Lower leg skin (tissue), 4 donors: ENCODE data around the gene ZNF778. TPM values are rescaled to one million over a fixed set of nuclear protein-coding genes. Genes with fewer than 3 reads are reported as not detected.

Experiments
- DNase-seq, 2 donors: peaks; one replicate each; pipeline ENCODE4 v3.0.0-alpha.2; 2019; ENCODE audit warnings: low spot score in 2 of 2
- H3K4me3 ChIP-seq: fragments of 200-600 bp; sonication (generic); 2 replicates; pipeline ENCODE4 v1.5.1; 2017; ENCODE audit warnings: mild to moderate bottlenecking, low read depth; ENCODE audit not compliant: poor library complexity, severe bottlenecking
- CTCF ChIP-seq, 3 donors: fragments of 450-650 bp; IDR thresholded peaks; one replicate each; pipeline ENCODE4 v1.5.1; 2016; ENCODE audit warnings: antibody characterized with exemption in 3 of 3, mild to moderate bottlenecking in 3 of 3, moderate library complexity in 2 of 3
- POLR2A ChIP-seq, 2 donors: fragments of 450-650 bp; IDR thresholded peaks; one replicate each; pipeline ENCODE4 v1.6.1; 2016 to 2017; ENCODE audit warnings: antibody characterized with exemption in 2 of 2, mild to moderate bottlenecking in 1 of 2, moderate library complexity in 1 of 2
- WGBS, 2 donors: methylation state at CpG; one replicate each; pipeline ENCODE4 v1.1.5; 2018; 5-methylcytosine and 5-hydroxymethylcytosine counted together
- intact Hi-C: fragments of 100-400 bp; cut with DNase I; formaldehyde crosslinking; loops from one replicate; pipeline ENCODE4 v1.15.0; 2023; ENCODE audit warnings: low total_unique reads
- total RNA-seq, 4 donors: library from RNA; depleted of rRNA; stranded (reverse); fragments of >200 nt; gene quantifications; one replicate each; pipeline ENCODE4 v1.1.0, GENCODE V29; 2016

ZNF778 gene
- total RNA-seq, 4 donors from 2014 or later: 10.9 to 34.8 (median 18.1) TPM

GRCh38 chr16:89171216-89172170 lies 46.0 kb upstream of the ZNF778 start, which contains the start of gene CDH15:
CDH15 (plus strand) TSS chr16:89171748; CDS start chr16:89171832, 84 bp downstream.
- TF ChIP-seq CTCF (IDR thresholded peaks at IDR 0.05): no peak
- H3K4me3 ChIP-seq: no peak within 1 kb of the TSS
- peak; percentile 87 to 96 for DNase-seq
- 8 to 38% methylated on average over 1 to 56 of the region's 74 CpGs for WGBS, 2 donors
- intact Hi-C loops: no loop called here

GRCh38 chr16:89172171-89172527 lies 45.4 kb upstream of the ZNF778 start:
- no peak for DNase-seq
- WGBS, 2 donors: 68 to 81% methylated on average over 5 to 6 of the region's 11 CpGs
- no peak for TF ChIP-seq POLR2A (IDR thresholded peaks at IDR 0.05)
- no peak for TF ChIP-seq CTCF (IDR thresholded peaks at IDR 0.05)
- intact Hi-C loops: no loop called here
- H3K4me3 ChIP-seq: no peak overlapping the region

DNA sequence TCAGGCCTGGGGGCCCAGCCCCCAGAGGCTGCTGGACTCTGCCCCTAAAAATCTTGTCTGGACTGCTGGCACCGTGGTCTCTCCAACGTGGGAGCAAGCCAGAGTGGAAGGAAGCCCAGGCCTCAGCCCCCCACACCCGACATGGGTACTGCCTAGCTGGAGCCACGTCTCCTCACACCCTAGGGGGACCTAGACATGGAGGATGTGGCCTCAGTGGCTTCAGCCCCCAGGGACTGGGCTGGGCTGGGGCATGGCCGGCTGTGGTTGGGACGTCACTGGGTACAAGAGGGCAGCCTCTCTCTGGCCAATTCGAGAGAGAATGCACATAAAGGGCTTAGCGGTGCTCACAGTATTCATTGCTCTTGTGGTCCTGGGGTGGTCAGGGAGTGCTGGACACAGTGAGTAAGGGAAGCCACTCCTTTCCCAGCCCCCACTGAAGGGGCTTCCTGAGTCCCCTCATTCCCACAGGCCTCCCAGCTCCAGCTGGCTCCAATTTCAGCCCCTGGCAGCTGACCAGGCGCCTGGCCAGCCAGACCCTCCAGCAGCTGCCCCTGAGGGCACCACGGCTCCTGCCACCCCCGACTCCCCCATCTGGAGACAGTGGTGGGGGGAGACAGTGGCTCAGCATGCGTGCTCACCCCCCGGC lies 44.9 kb upstream of the ZNF778 start:
- no peak overlapping the region for H3K4me3 ChIP-seq
- intact Hi-C loops: no loop called here
- DNase-seq: no peak
- WGBS, 2 donors: 53 to 66% methylated on average over 9 to 10 of the region's 13 CpGs
- TF ChIP-seq POLR2A (IDR thresholded peaks at IDR 0.05) (no peak), CTCF (IDR thresholded peaks at IDR 0.05) (no peak)

- no peak for TF ChIP-seq CTCF (IDR thresholded peaks at IDR 0.05)
- no peak for TF ChIP-seq POLR2A (IDR thresholded peaks at IDR 0.05)
- intact Hi-C loops: no loop called here
- H3K4me3 ChIP-seq: no peak overlapping the region
- no peak for DNase-seq
- 50 to 53% methylated on average over 9 to 11 of the region's 11 CpGs for WGBS, 2 donors
These were observed 44.2 kb upstream of the ZNF778 start for GRCh38 chr16:89173174-89173921.

GRCh38 chr16:89174055-89174827 lies 43.3 kb upstream of the ZNF778 start:
- no peak for TF ChIP-seq POLR2A (IDR thresholded peaks at IDR 0.05)
- no peak for TF ChIP-seq CTCF (IDR thresholded peaks at IDR 0.05)
- intact Hi-C loops: no loop called here
- 65 to 69% methylated on average over 23 of the region's 23 CpGs for WGBS, 2 donors
- no peak overlapping the region for H3K4me3 ChIP-seq
- no peak for DNase-seq
